K562 (cell line): ENCODE results near the gene NECTIN2. TPM values are rescaled to one million over a fixed set of nuclear protein-coding genes. Genes with fewer than 3 reads are reported as not detected.

Source experiments
- ARID1B ChIP-seq: fragments of 450-650 bp; IDR thresholded peaks from 2 replicates; pipeline ENCODE4 v1.6.1; 2016; ENCODE audit warnings: antibody characterized with exemption, mild to moderate bottlenecking, inconsistent platforms
- CSDE1 ChIP-seq, 2 experiments: fragments of 450-650 bp; IDR thresholded peaks; 2 replicates each; pipeline ENCODE4 v1.6.1; 2016; ENCODE audit warnings: mild to moderate bottlenecking in 1 of 2
- MGA ChIP-seq: fragments of 450-650 bp; IDR thresholded peaks from 2 replicates; pipeline ENCODE4 v1.6.1; 2016; ENCODE audit warnings: mild to moderate bottlenecking, moderate library complexity
- MIER1 ChIP-seq: fragments of 450-650 bp; IDR thresholded peaks from 2 replicates; pipeline ENCODE4 v1.6.1; 2016; ENCODE audit warnings: antibody characterized with exemption, mild to moderate bottlenecking, low read depth
- RFX5 ChIP-seq: IDR thresholded peaks from 2 replicates; pipeline ENCODE4 v1.6.1; 2011; ENCODE audit warnings: low read depth, mild to moderate bottlenecking, improper control_type of control experiment, low read length
- RREB1 ChIP-seq: fragments of 250-450 bp; sonication (Bioruptor Pico); IDR thresholded peaks from 2 replicates; pipeline ENCODE4 v1.4.0; 2020
- polyA plus RNA-seq, 8 experiments: library from polyadenylated mRNA; depleted of rRNA in 4 of 8; stranded (reverse) in 5 of 8; unstranded in 3 of 8; fragments of >200 nt; fragmentation: Nextera tagmentation in 2 of 8; fragmentation: Illumina TruSeq in 1 of 8; extraction: Ambion mirVana in 2 of 8; extraction: Trizol in 1 of 8; gene quantifications; 2 replicates each; pipeline versions ENCODE4 v1.2.1 to v1.2.3, GENCODE V29; 2011 to 2014; ENCODE audit warnings: inconsistent platforms in 1 of 8, missing spikeins in 1 of 8
- total RNA-seq, 7 experiments: library from RNA; depleted of rRNA in 6 of 7; stranded (reverse); fragments of >200 nt in 6 of 7; fragmentation: Illumina TruSeq in 2 of 7; extraction: Trizol in 2 of 7; gene quantifications; 2 replicates each; pipeline versions ENCODE4 v1.2.1 to v1.2.3, GENCODE V29; 2011 to 2021; ENCODE audit warnings: low replicate concordance in 1 of 7

Gene NECTIN2
- total and polyA plus RNA-seq, 9 of the 15 experiments (the other 6 are each of a cell fraction or from before 2014, with no cell fraction given) = 3.9 to 94.9 (median 34.9) TPM

GRCh38 chr19:44845286-44845611 lies 848 bp upstream of the NECTIN2 start (continued):
- TF ChIP-seq MGA (no peak), RFX5 (no peak), MIER1 (no peak), RREB1 (CRISPR knock-in tag) (no peak), CSDE1 (IDR thresholded peaks at IDR 0.05) (0 out of 4 replicates have a peak, but pooled peaks of 1 of the 2 experiments have one; percentile 1), ARID1B (no peak)
